GM23248 (cell line): ENCODE results near the gene CCZ1.
"Not testable (repeated sequence)": the region's sequence is repeated elsewhere in the genome, so short reads cannot be mapped to it uniquely, and the experiment has no call there.

Experiments
- EZH2 ChIP-seq: fragments of 200-600 bp; sonication (generic); IDR thresholded peaks from 2 replicates; pipeline ENCODE4 v1.6.1; 2018; ENCODE audit warnings: antibody characterized with exemption, mild to moderate bottlenecking; ENCODE audit not compliant: insufficient read depth, poor library complexity, severe bottlenecking
- EZH2phosphoT487 ChIP-seq: fragments of 200-600 bp; sonication (generic); IDR thresholded peaks from 2 replicates; pipeline ENCODE4 v1.6.1; 2018; ENCODE audit warnings: antibody characterized with exemption, moderate library complexity, mild to moderate bottlenecking, low read depth; ENCODE audit not compliant: insufficient read depth

DNA sequence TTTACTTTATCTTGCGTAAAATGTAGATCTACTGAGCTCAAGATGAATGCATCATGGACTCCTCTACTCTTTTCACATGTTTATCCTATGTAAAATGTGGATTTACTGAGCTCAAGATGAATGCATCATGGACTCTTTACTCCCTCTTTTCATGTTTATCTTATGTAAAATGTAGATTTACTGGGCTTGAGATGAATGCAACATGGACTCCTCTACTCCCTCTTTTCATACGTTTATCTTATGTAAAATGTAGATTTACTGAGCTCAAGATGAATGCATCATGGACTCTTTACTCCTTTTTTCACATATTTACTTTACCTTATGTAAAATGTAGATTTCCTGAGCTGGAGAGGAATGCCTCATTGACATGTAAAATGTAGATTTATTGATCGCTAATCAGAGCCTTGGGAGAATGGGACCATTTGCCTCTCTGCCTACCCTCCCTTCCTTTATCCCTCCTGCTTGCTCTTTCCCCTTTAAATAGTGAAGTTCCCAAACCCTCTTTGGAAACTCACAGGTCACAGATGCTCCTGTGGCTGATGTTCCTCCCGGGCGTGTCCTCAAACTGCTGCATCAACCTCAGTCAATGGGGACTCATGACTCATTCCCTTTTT is 35.7 kb upstream of the CCZ1 start:
- TF ChIP-seq EZH2, EZH2phosphoT487: not testable (repeated sequence)
